ENCODE data around the gene ETS1. TPM values are rescaled to one million over a fixed set of nuclear protein-coding genes. Genes with fewer than 3 reads are reported as not detected.

ETS1 gene
- total RNA-seq, 1 donor from 2014 or later: 115 TPM

- H3K27ac Mint-ChIP-seq (ENCODE audit: unreplicated experiment): no peak overlapping the region
- no peak overlapping the region for H3K4me3 Mint-ChIP-seq (ENCODE audit: unreplicated experiment)
- no peak for TF ChIP-seq CTCF (IDR thresholded peaks at IDR 0.05)
- H3K9me3 Mint-ChIP-seq (ENCODE audit: low read depth): no peaks in the 10 kb centered on the region
- DNase-seq (ENCODE audit: low spot score): no peak
- H3K4me1 Mint-ChIP-seq (ENCODE audit: low read depth): peaks cover 29% of the 10 kb centered on the region
- H3K27me3 Mint-ChIP-seq (ENCODE audit: low read depth): no peaks in the 10 kb centered on the region
- H3K36me3 Mint-ChIP-seq (ENCODE audit: low read depth): no peaks in the 10 kb centered on the region
Measured at GRCh38 chr11:128629516-128630106, 42.3 kb upstream of the ETS1 start.

GRCh38 chr11:128628686-128629085 is 41.3 kb upstream of the ETS1 start:
- no peaks in the 10 kb centered on the region for H3K9me3 Mint-ChIP-seq (ENCODE audit: low read depth)
- no peak overlapping the region for H3K27ac Mint-ChIP-seq (ENCODE audit: unreplicated experiment)
- DNase-seq (ENCODE audit: low spot score): no peak
- no peaks in the 10 kb centered on the region for H3K36me3 Mint-ChIP-seq (ENCODE audit: low read depth)
- TF ChIP-seq CTCF (IDR thresholded peaks at IDR 0.05): no peak
- H3K27me3 Mint-ChIP-seq (ENCODE audit: low read depth): no peaks in the 10 kb centered on the region
- no peak overlapping the region for H3K4me3 Mint-ChIP-seq (ENCODE audit: unreplicated experiment)
- peaks cover 29% of the 10 kb centered on the region for H3K4me1 Mint-ChIP-seq (ENCODE audit: low read depth)

- Mint-ChIP-seq H3K4me1 (ENCODE audit: low read depth) (peaks cover 29% of the 10 kb centered on the region), H3K27me3 (ENCODE audit: low read depth) (no peaks in the 10 kb centered on the region), H3K4me3 (ENCODE audit: unreplicated experiment) (no peak overlapping the region), H3K27ac (ENCODE audit: unreplicated experiment) (no peak overlapping the region), H3K9me3 (ENCODE audit: low read depth) (no peaks in the 10 kb centered on the region), H3K36me3 (ENCODE audit: low read depth) (no peaks in the 10 kb centered on the region)
- no peak for DNase-seq (ENCODE audit: low spot score)
- TF ChIP-seq CTCF (IDR thresholded peaks at IDR 0.05): no peak
Measured at GRCh38 chr11:128628325-128628673, 40.9 kb upstream of the ETS1 start.

- DNase-seq (ENCODE audit: low spot score): no peak
- Mint-ChIP-seq H3K27me3 (ENCODE audit: low read depth) (no peaks in the 10 kb centered on the region), H3K36me3 (ENCODE audit: low read depth) (no peaks in the 10 kb centered on the region), H3K9me3 (ENCODE audit: low read depth) (no peaks in the 10 kb centered on the region), H3K4me3 (ENCODE audit: unreplicated experiment) (no peak overlapping the region), H3K27ac (ENCODE audit: unreplicated experiment) (no peak overlapping the region), H3K4me1 (ENCODE audit: low read depth) (peaks cover 29% of the 10 kb centered on the region)
- TF ChIP-seq CTCF (IDR thresholded peaks at IDR 0.05): peak; percentile 27
Measured at GRCh38 chr11:128627666-128628324, 40.4 kb upstream of the ETS1 start.

GRCh38 chr11:128626913-128627665 is 39.7 kb upstream of the ETS1 start:
- no peak overlapping the region for H3K27ac Mint-ChIP-seq (ENCODE audit: unreplicated experiment)

More at GRCh38 chr11:128626913-128627665, 39.7 kb upstream of the ETS1 start:
- H3K36me3 Mint-ChIP-seq (ENCODE audit: low read depth): no peaks in the 10 kb centered on the region
- TF ChIP-seq CTCF (IDR thresholded peaks at IDR 0.05): no peak
- peaks cover 33% of the 10 kb centered on the region for H3K4me1 Mint-ChIP-seq (ENCODE audit: low read depth)
- no peak for DNase-seq (ENCODE audit: low spot score)
- no peaks in the 10 kb centered on the region for H3K27me3 Mint-ChIP-seq (ENCODE audit: low read depth)
- no peak overlapping the region for H3K4me3 Mint-ChIP-seq (ENCODE audit: unreplicated experiment)
- no peaks in the 10 kb centered on the region for H3K9me3 Mint-ChIP-seq (ENCODE audit: low read depth)
